GM19025 (cell line): ENCODE measurements around the gene SLC1A5.

Source experiments
- ATAC-seq: cut with Tn5 transposase; IDR thresholded peaks from one replicate; pipeline ENCODE4 v1.9.1; 2021; ENCODE audit warnings: mild to moderate bottlenecking, low read depth, moderate library complexity; ENCODE audit not compliant: unreplicated experiment

Gene SLC1A5

GRCh38 chr19:46745521-46746280 is 42.7 kb downstream of the SLC1A5 start, which contains the start of gene FKRP:
TSS of gene FKRP (plus strand) at chr19:46746057. CDS start at chr19:46755451, 9,394 bp downstream.
- peak; percentile 44 for ATAC-seq

- no peak for ATAC-seq
These were observed 43.4 kb downstream of the SLC1A5 start for GRCh38 chr19:46745030-46745429.

GRCh38 chr19:46744005-46744691 is 44.2 kb downstream of the SLC1A5 start:
- no peak for ATAC-seq

- no peak for ATAC-seq
These were observed 45.4 kb downstream of the SLC1A5 start for GRCh38 chr19:46742926-46743480.

GRCh38 chr19:46741447-46741846 is 46.9 kb downstream of the SLC1A5 start:
- no peak for ATAC-seq

GRCh38 chr19:46739290-46739771 is 49.1 kb downstream of the SLC1A5 start:
- ATAC-seq, result no peak

- no peak for ATAC-seq
These were observed 50.6 kb downstream of the SLC1A5 start for GRCh38 chr19:46737761-46738171.

GRCh38 chr19:46737298-46737654 is 51.1 kb downstream of the SLC1A5 start:
- no peak for ATAC-seq

- ATAC-seq, result no peak
These were observed 51.7 kb downstream of the SLC1A5 start for GRCh38 chr19:46736531-46737297.

GRCh38 chr19:46733690-46734292 is 54.6 kb downstream of the SLC1A5 start:
- no peak for ATAC-seq

- ATAC-seq, result no peak
These were observed 55.3 kb downstream of the SLC1A5 start for GRCh38 chr19:46732966-46733689.

- ATAC-seq, result no peak
These were observed 56.0 kb downstream of the SLC1A5 start for GRCh38 chr19:46732172-46732938.

GRCh38 chr19:46731584-46731983 is 56.8 kb downstream of the SLC1A5 start:
- no peak for ATAC-seq

- ATAC-seq, result no peak
These were observed 57.3 kb downstream of the SLC1A5 start for GRCh38 chr19:46731007-46731501.

GRCh38 chr19:46730595-46730994 is 57.8 kb downstream of the SLC1A5 start:
- no peak for ATAC-seq

- ATAC-seq, result no peak
These were observed 58.2 kb downstream of the SLC1A5 start for GRCh38 chr19:46730187-46730586.

- ATAC-seq, result no peak
These were observed 58.7 kb downstream of the SLC1A5 start for GRCh38 chr19:46729696-46730095.

- no peak for ATAC-seq
These were observed 59.6 kb downstream of the SLC1A5 start for GRCh38 chr19:46728693-46729339.
